C4-2B (cell line): Measurements from ENCODE around the gene GPX4.

Source experiments
- H3K27ac ChIP-seq: fragments of 450-650 bp; 2 replicates; pipeline ENCODE4 v1.5.1; 2017
- ZFX ChIP-seq: fragments of 450-650 bp; IDR thresholded peaks from 2 replicates; pipeline ENCODE4 v1.6.1; 2017
- TF ChIP-seq, protein P1 (sequence below): fragments of 450-650 bp; conservative IDR thresholded peaks from 2 replicates; pipeline ENCODE4 v1.5.1; 2017; ENCODE audit warnings: mild to moderate bottlenecking

The GPX4 gene

DNA sequence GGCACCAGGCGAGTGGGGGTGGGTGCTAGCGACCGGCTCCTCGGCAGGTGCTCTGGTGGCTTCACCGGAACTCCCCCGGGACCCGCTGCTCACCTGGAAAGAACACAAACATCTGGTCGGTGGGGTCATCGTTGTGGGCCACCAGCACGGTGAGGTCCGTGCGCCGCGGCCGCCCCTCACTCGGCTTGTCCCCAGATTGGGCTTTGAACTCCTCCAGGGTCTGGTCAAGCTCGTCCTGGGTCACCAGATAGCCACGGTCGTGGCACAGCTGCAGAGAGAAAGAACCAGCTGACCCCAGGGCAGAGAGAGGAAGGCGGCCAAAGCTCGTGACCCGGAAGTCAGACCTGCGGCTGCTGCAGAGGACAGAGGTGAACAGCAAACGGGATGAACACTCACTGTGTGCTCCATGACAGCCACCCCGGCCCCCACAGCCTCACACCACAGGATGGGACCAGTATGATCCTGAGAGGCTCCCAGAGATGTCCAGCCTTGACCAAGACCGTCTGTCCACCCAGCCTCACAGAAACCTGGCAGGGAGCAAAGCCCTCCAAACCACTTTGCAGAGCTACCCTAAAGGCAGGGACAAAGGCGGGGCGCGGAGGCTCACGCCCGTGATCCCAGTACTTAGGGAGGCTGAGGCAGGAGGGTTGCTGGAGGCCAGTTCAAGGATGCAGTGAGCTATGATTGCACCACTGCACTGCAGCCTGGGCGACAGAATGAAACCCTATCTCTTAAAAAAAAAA lies 9.8 kb upstream of the GPX4 start:
- peak overlapping the region; percentile 85 for H3K27ac ChIP-seq
- TF ChIP-seq, protein P1, sequence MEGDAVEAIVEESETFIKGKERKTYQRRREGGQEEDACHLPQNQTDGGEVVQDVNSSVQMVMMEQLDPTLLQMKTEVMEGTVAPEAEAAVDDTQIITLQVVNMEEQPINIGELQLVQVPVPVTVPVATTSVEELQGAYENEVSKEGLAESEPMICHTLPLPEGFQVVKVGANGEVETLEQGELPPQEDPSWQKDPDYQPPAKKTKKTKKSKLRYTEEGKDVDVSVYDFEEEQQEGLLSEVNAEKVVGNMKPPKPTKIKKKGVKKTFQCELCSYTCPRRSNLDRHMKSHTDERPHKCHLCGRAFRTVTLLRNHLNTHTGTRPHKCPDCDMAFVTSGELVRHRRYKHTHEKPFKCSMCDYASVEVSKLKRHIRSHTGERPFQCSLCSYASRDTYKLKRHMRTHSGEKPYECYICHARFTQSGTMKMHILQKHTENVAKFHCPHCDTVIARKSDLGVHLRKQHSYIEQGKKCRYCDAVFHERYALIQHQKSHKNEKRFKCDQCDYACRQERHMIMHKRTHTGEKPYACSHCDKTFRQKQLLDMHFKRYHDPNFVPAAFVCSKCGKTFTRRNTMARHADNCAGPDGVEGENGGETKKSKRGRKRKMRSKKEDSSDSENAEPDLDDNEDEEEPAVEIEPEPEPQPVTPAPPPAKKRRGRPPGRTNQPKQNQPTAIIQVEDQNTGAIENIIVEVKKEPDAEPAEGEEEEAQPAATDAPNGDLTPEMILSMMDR, result no peak
- TF ChIP-seq ZFX, result no peak

GRCh38 chr19:1094655-1094977 lies 9.2 kb upstream of the GPX4 start:
- TF ChIP-seq, protein P1, result no peak
- no peak for TF ChIP-seq ZFX
- peak overlapping the region; percentile 85 for H3K27ac ChIP-seq

GRCh38 chr19:1094978-1095701 lies 8.7 kb upstream of the GPX4 start, which contains the start of gene POLR2E:
POLR2E (minus strand) TSS chr19:1095375; CDS start chr19:1095315, 60 bp downstream.
- H3K27ac ChIP-seq, result peak within 1 kb of the TSS; percentile 85
- peak; percentile 73; the same call in 1 of the 2 replicates for TF ChIP-seq ZFX
- TF ChIP-seq, protein P1, result no peak

DNA sequence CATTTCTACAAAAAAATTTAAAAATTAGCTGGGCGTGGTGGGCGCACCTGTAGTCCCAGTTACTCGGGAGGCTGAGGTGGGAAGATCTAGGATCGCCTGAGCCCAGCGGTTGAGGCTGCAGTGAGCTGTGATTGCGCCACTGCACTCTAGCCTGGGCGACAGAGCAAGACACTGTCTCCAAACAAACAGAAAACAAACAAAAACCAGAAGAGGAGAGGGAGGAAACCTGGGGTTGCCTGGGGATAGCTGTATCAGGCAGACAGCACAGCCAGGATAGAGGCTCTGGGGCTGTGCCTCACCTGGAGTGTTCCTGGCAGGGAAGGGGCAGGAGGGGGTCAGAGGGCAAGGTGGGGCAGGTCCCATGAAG lies 6.0 kb upstream of the GPX4 start:
- no peak for TF ChIP-seq ZFX
- TF ChIP-seq, protein P1, result no peak
- peak overlapping the region; percentile 71 for H3K27ac ChIP-seq

GRCh38 chr19:1098177-1099051 lies 5.4 kb upstream of the GPX4 start:
- peak overlapping the region; percentile 71 for H3K27ac ChIP-seq

GRCh38 chr19:1101337-1101698 lies 2.5 kb upstream of the GPX4 start:
- no peak overlapping the region for H3K27ac ChIP-seq
- TF ChIP-seq, protein P1, result no peak
- TF ChIP-seq ZFX, result no peak

More at GRCh38 chr19:1098177-1099051, 5.4 kb upstream of the GPX4 start:
- TF ChIP-seq, protein P1, result no peak
- no peak for TF ChIP-seq ZFX
